Measurements from ENCODE around the gene CARM1. TPM values are rescaled to one million over a fixed set of nuclear protein-coding genes. Genes with fewer than 3 reads are reported as not detected.

Gene CARM1
- total RNA-seq, 2 donors from 2014 or later, result 14.5 to 54.4 TPM

- H3K9me3 ChIP-seq, result no peaks in the 10 kb centered on the region
- H3K36me3 ChIP-seq, result no peaks in the 10 kb centered on the region
- 36% methylated on average over 14 of the region's 14 CpGs for WGBS
- peaks cover 2% of the 10 kb centered on the region for H3K27me3 ChIP-seq (replicated peaks; ENCODE audit: insufficient read depth)
- intact Hi-C loops (cut with DNase I), result no loop called here
- no peak within 1 kb of the TSS for H3K27ac ChIP-seq
- no peak for DNase-seq (ENCODE audit: low spot score)
- H3K4me1 ChIP-seq (replicated peaks), result no peaks in the 10 kb centered on the region
- H3K4me3 ChIP-seq, result no peak within 1 kb of the TSS
- TF ChIP-seq CTCF (IDR thresholded peaks at IDR 0.05) (no peak), POLR2AphosphoS5 (IDR thresholded peaks at IDR 0.05) (no peak), POLR2A (IDR thresholded peaks at IDR 0.05) (no peak)
Observed at GRCh38 chr19:10848230-10848856, 23.0 kb upstream of the CARM1 start, which contains the start of gene C19orf38. TSS of gene C19orf38 (plus strand) at chr19:10848415. CDS start at chr19:10848509, 94 bp downstream.

- TF ChIP-seq POLR2AphosphoS5 (IDR thresholded peaks at IDR 0.05) (no peak), CTCF (IDR thresholded peaks at IDR 0.05) (no peak), POLR2A (IDR thresholded peaks at IDR 0.05) (no peak)
- WGBS, result 90% methylated on average over 5 of the region's 5 CpGs
- Histone ChIP-seq H3K27me3 (replicated peaks; ENCODE audit: insufficient read depth) (peaks cover 2% of the 10 kb centered on the region), H3K27ac (no peak overlapping the region), H3K36me3 (no peaks in the 10 kb centered on the region), H3K9me3 (no peaks in the 10 kb centered on the region), H3K4me3 (no peak overlapping the region), H3K4me1 (replicated peaks) (no peaks in the 10 kb centered on the region)
- no peak for DNase-seq (ENCODE audit: low spot score)
- intact Hi-C loops (cut with DNase I), result no loop called here
Observed at GRCh38 chr19:10850631-10851030, 20.7 kb upstream of the CARM1 start.

GRCh38 chr19:10852098-10852800 is 19.1 kb upstream of the CARM1 start:
- Histone ChIP-seq H3K27ac (no peak overlapping the region), H3K9me3 (no peaks in the 10 kb centered on the region), H3K36me3 (no peaks in the 10 kb centered on the region), H3K4me1 (replicated peaks) (no peaks in the 10 kb centered on the region), H3K27me3 (replicated peaks; ENCODE audit: insufficient read depth) (peaks cover 2% of the 10 kb centered on the region), H3K4me3 (no peak overlapping the region)
- WGBS, result 71% methylated on average over 7 of the region's 7 CpGs
- intact Hi-C loops (cut with DNase I), result no loop called here
- TF ChIP-seq POLR2A (IDR thresholded peaks at IDR 0.05), result no peak
- TF ChIP-seq CTCF (IDR thresholded peaks at IDR 0.05), result no peak
- TF ChIP-seq POLR2AphosphoS5 (IDR thresholded peaks at IDR 0.05), result no peak
- DNase-seq (ENCODE audit: low spot score), result no peak

- no peaks in the 10 kb centered on the region for H3K9me3 ChIP-seq
- H3K4me1 ChIP-seq (replicated peaks), result no peaks in the 10 kb centered on the region
- TF ChIP-seq POLR2A (IDR thresholded peaks at IDR 0.05), result no peak
- TF ChIP-seq CTCF (IDR thresholded peaks at IDR 0.05), result no peak
- no peak for TF ChIP-seq POLR2AphosphoS5 (IDR thresholded peaks at IDR 0.05)
- peaks cover 2% of the 10 kb centered on the region for H3K27me3 ChIP-seq (replicated peaks; ENCODE audit: insufficient read depth)
- DNase-seq (ENCODE audit: low spot score), result no peak
- H3K4me3 ChIP-seq, result no peak overlapping the region
- no peak overlapping the region for H3K27ac ChIP-seq
- no peaks in the 10 kb centered on the region for H3K36me3 ChIP-seq
- WGBS, result 87% methylated on average over 7 of the region's 7 CpGs
- intact Hi-C loops (cut with DNase I), result no loop called here
Observed at GRCh38 chr19:10852941-10853340, 18.4 kb upstream of the CARM1 start.

All from prostate gland (tissue), 2 donors.